ENCODE data around the gene TH.

DNA sequence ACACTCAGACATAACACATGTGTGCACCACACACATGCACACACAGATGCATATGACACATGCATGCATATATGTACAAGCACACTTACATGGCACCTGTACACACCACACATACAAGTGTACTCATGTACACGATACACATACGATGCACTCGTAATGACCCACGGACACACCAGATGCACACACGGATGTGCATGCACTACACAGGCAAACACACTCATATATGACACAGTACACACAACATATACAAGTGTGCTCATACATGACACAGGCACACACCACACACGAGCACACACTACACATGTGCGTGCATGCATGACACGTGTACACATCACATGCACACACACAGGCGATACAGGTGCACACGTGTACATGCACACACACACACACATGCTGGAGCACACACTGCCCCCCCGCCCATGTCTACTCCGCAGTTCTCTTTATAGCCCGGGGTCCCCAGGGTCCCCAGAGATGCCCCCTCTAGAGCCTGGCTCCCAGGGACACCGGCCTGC is 4.8 kb upstream of the TH start:
- TF ChIP-seq POLR2A (IDR thresholded peaks at IDR 0.05) (no peak), POLR2AphosphoS5 (IDR thresholded peaks at IDR 0.05) (no peak)
- TF ChIP-seq, protein P1, sequence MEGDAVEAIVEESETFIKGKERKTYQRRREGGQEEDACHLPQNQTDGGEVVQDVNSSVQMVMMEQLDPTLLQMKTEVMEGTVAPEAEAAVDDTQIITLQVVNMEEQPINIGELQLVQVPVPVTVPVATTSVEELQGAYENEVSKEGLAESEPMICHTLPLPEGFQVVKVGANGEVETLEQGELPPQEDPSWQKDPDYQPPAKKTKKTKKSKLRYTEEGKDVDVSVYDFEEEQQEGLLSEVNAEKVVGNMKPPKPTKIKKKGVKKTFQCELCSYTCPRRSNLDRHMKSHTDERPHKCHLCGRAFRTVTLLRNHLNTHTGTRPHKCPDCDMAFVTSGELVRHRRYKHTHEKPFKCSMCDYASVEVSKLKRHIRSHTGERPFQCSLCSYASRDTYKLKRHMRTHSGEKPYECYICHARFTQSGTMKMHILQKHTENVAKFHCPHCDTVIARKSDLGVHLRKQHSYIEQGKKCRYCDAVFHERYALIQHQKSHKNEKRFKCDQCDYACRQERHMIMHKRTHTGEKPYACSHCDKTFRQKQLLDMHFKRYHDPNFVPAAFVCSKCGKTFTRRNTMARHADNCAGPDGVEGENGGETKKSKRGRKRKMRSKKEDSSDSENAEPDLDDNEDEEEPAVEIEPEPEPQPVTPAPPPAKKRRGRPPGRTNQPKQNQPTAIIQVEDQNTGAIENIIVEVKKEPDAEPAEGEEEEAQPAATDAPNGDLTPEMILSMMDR (IDR thresholded peaks at IDR 0.05) = no peak

All from gastroesophageal sphincter (tissue), 3 donors.